SKM-1 (cell line): Measurements from ENCODE around the gene SRGAP2C.
"Not testable (repeated sequence)": the region's sequence is repeated elsewhere in the genome, so short reads cannot be mapped to it uniquely, and the experiment has no call there.

Source experiments
- DNase-seq: peaks from one replicate; lab custom pipeline; 2025; ENCODE audit not compliant: unreplicated experiment; lab: John Stamatoyannopoulos, UW

SRGAP2C gene

GRCh38 chr1:121184290-121185127 is at the start of gene SRGAP2C, which contains the start of gene FAM72B:
Gene SRGAP2C, plus strand, starts transcription at chr1:121184975. Its CDS starts 2,472 bp downstream, at chr1:121187447.
Gene FAM72B, minus strand, starts transcription at chr1:121184340. Its CDS starts 851 bp downstream, at chr1:121183489.
- peak; percentile 93 for DNase-seq

- not testable (repeated sequence) for DNase-seq
Observed at GRCh38 chr1:121140393-121140792, 44.4 kb upstream of the SRGAP2C start.

GRCh38 chr1:121148489-121149190 is 36.1 kb upstream of the SRGAP2C start:
- DNase-seq, result not testable (repeated sequence)

GRCh38 chr1:121151294-121151693 is 33.5 kb upstream of the SRGAP2C start:
- not testable (repeated sequence) for DNase-seq

- not testable (repeated sequence) for DNase-seq
Observed at GRCh38 chr1:121152788-121153187, 32.0 kb upstream of the SRGAP2C start.

- not testable (repeated sequence) for DNase-seq
Observed at GRCh38 chr1:121154811-121155210, 30.0 kb upstream of the SRGAP2C start.

GRCh38 chr1:121155671-121156358 is 29.0 kb upstream of the SRGAP2C start:
- not testable (repeated sequence) for DNase-seq

- not testable (repeated sequence) for DNase-seq
Observed at GRCh38 chr1:121156958-121157603, 27.7 kb upstream of the SRGAP2C start.

GRCh38 chr1:121157609-121158008 is 27.2 kb upstream of the SRGAP2C start:
- not testable (repeated sequence) for DNase-seq

- DNase-seq, result not testable (repeated sequence)
Observed at GRCh38 chr1:121160118-121160517, 24.7 kb upstream of the SRGAP2C start.

GRCh38 chr1:121161199-121161901 is 23.4 kb upstream of the SRGAP2C start:
- not testable (repeated sequence) for DNase-seq

- DNase-seq, result not testable (repeated sequence)
Observed at GRCh38 chr1:121163850-121164757, 20.7 kb upstream of the SRGAP2C start.

- not testable (repeated sequence) for DNase-seq
Observed at GRCh38 chr1:121165296-121165695, 19.5 kb upstream of the SRGAP2C start.

- not testable (repeated sequence) for DNase-seq
Observed at GRCh38 chr1:121167225-121167738, 17.5 kb upstream of the SRGAP2C start.

- DNase-seq, result not testable (repeated sequence)
Observed at GRCh38 chr1:121168152-121168668, 16.6 kb upstream of the SRGAP2C start.

- DNase-seq, result not testable (repeated sequence)
Observed at GRCh38 chr1:121176649-121177048, 8.1 kb upstream of the SRGAP2C start.

- not testable (repeated sequence) for DNase-seq
Observed at GRCh38 chr1:121178197-121178596, 6.6 kb upstream of the SRGAP2C start.

GRCh38 chr1:121183867-121184266 is 908 bp upstream of the SRGAP2C start:
- DNase-seq, result not testable (repeated sequence)
